HL-60/S4 treated with phorbol 12-myristate 13-acetate at 8.2 ng/mL for 4 days and 3 days (cell line): ENCODE results near the gene PHF13.
"Not testable (repeated sequence)": the region's sequence is repeated elsewhere in the genome, so short reads cannot be mapped to it uniquely, and the experiment has no call there.

Experiments used
- in situ Hi-C: fragments of 300-500 bp; cut with MboI; formaldehyde crosslinking; loops from 2 replicates; pipeline ENCODE4 v1.15.0; 2022; ENCODE audit warnings: low sequenced_read_pairs

Gene PHF13

GRCh38 chr1:6586404-6586816 is 27.1 kb upstream of the PHF13 start:
- in situ Hi-C loops, result no loop called here

- in situ Hi-C loops, result no loop called here
These were observed 26.1 kb upstream of the PHF13 start for GRCh38 chr1:6587261-6588005.

- in situ Hi-C loops, result no loop called here
These were observed 25.2 kb upstream of the PHF13 start for GRCh38 chr1:6588128-6588892.

- in situ Hi-C loops, result no loop called here
These were observed 24.5 kb upstream of the PHF13 start for GRCh38 chr1:6588893-6589520.

GRCh38 chr1:6590046-6590445 is 23.5 kb upstream of the PHF13 start:
- in situ Hi-C loops, result no loop called here

- in situ Hi-C loops, result no loop called here
These were observed 22.3 kb upstream of the PHF13 start for GRCh38 chr1:6591222-6591621.

GRCh38 chr1:6591644-6592043 is 21.9 kb upstream of the PHF13 start:
- in situ Hi-C loops, result no loop called here

GRCh38 chr1:6592441-6592840 is 21.1 kb upstream of the PHF13 start:
- in situ Hi-C loops, result no loop called here

- in situ Hi-C loops, result no loop called here
These were observed 20.5 kb upstream of the PHF13 start for GRCh38 chr1:6592865-6593593.

GRCh38 chr1:6593810-6594209 is 19.7 kb upstream of the PHF13 start:
- in situ Hi-C loops, result no loop called here

- in situ Hi-C loops, result no loop called here
These were observed 18.4 kb upstream of the PHF13 start for GRCh38 chr1:6594977-6595740.

- in situ Hi-C loops, result no loop called here
These were observed 17.2 kb upstream of the PHF13 start for GRCh38 chr1:6596351-6596750.

GRCh38 chr1:6596886-6597776 is 16.4 kb upstream of the PHF13 start:
- in situ Hi-C loops, result no loop called here

- in situ Hi-C loops, result no loop called here
These were observed 15.8 kb upstream of the PHF13 start for GRCh38 chr1:6597777-6598131.

- in situ Hi-C loops, result no loop called here
These were observed 14.2 kb upstream of the PHF13 start for GRCh38 chr1:6599141-6599975.

GRCh38 chr1:6599991-6600390 is 13.5 kb upstream of the PHF13 start:
- in situ Hi-C loops, result not testable (repeated sequence)

- in situ Hi-C loops, result no loop called here
These were observed 13.0 kb upstream of the PHF13 start for GRCh38 chr1:6600410-6601048.
